Lung (tissue), 12 donors: ENCODE data around the gene PTPRN2. TPM values are rescaled to one million over a fixed set of nuclear protein-coding genes. Genes with fewer than 3 reads are reported as not detected.

Experiments
- ATAC-seq: fragments of 200-7000 bp; cut with Tn5 transposase; one replicate; pipeline ENCODE4 v1.9.1; 2020; ENCODE audit warnings: moderate number of reproducible peaks; ENCODE audit not compliant: insufficient read depth, low FRiP score
- DNase-seq, 3 donors: peaks; one replicate each; pipeline ENCODE4 v3.0.0-alpha.2; 2013 to 2017
- H3K27ac ChIP-seq, 2 donors: one replicate each; pipeline ENCODE4 v1.5.1; 2013; ENCODE audit warnings: mild to moderate bottlenecking in 2 of 2, moderate library complexity in 2 of 2, control low read depth in 1 of 2, inconsistent platforms in 1 of 2, low read depth in 1 of 2, low read length in 1 of 2
- H3K27me3 ChIP-seq, 3 donors: one replicate each; pipeline ENCODE4 v1.5.1; 2013; ENCODE audit warnings: low read length in 2 of 3; ENCODE audit not compliant: control insufficient read depth in 3 of 3, insufficient read depth in 3 of 3
- H3K36me3 ChIP-seq, 4 donors: one replicate each; pipeline ENCODE4 v1.5.1; 2013; ENCODE audit warnings: low read length in 4 of 4, mild to moderate bottlenecking in 1 of 4, moderate library complexity in 1 of 4; ENCODE audit not compliant: control insufficient read depth in 4 of 4, insufficient read depth in 4 of 4
- H3K4me1 ChIP-seq, 5 donors: one replicate each; pipeline ENCODE4 v1.5.1; 2013; ENCODE audit warnings: low read length in 5 of 5, mild to moderate bottlenecking in 2 of 5, moderate library complexity in 1 of 5; ENCODE audit not compliant: control insufficient read depth in 5 of 5, insufficient read depth in 5 of 5
- H3K4me3 ChIP-seq: one replicate; pipeline ENCODE4 v1.5.1; 2013; ENCODE audit warnings: mild to moderate bottlenecking, control low read depth, moderate library complexity
- H3K9ac ChIP-seq, 2 donors: one replicate each; pipeline ENCODE4 v1.5.1; 2013; ENCODE audit warnings: low read length in 2 of 2, control low read depth in 1 of 2; ENCODE audit not compliant: insufficient read depth in 1 of 2
- H3K9me3 ChIP-seq, 4 donors: one replicate each; pipeline ENCODE4 v1.5.1; 2013; ENCODE audit warnings: low read length in 3 of 4, mild to moderate bottlenecking in 1 of 4, moderate library complexity in 1 of 4; ENCODE audit not compliant: control insufficient read depth in 4 of 4, insufficient read depth in 3 of 4
- WGBS, 2 donors: extraction: QIAGEN DNeasy Blood & Tissue Kit; methylation state at CpG; one replicate each; pipeline ENCODE4 v1.1.7; 2013; 5-methylcytosine and 5-hydroxymethylcytosine counted together
- polyA plus RNA-seq, 2 donors: library from polyadenylated mRNA; stranded (reverse); fragments of 200-250 nt; gene quantifications; one replicate each; pipeline ENCODE4 v1.2.1, GENCODE V29; 2013
- total RNA-seq, 2 donors: library from RNA; depleted of rRNA in 1 of 2; stranded (reverse); fragments of >200 nt in 1 of 2; gene quantifications; one replicate each; pipeline ENCODE4 v1.2.1, GENCODE V29; 2014 to 2021
- TF ChIP-seq, protein P1 (sequence below): IDR thresholded peaks from 2 replicates; pipeline ENCODE4 v1.5.1; 2012; ENCODE audit warnings: mild to moderate bottlenecking; ENCODE audit errors: control extremely low read depth, extremely low read depth
- donor health status: control.
- donor health status: control.
- donor health status: Bipolar disorder and iron deficiency.
- donor health status: healthy.
- donor health status: DM: yes; HTN: yes; CAD: no.

Gene PTPRN2
- total and polyA plus RNA-seq, 4 donors, result 2.1 to 7.4 (median 4.4) TPM

DNA sequence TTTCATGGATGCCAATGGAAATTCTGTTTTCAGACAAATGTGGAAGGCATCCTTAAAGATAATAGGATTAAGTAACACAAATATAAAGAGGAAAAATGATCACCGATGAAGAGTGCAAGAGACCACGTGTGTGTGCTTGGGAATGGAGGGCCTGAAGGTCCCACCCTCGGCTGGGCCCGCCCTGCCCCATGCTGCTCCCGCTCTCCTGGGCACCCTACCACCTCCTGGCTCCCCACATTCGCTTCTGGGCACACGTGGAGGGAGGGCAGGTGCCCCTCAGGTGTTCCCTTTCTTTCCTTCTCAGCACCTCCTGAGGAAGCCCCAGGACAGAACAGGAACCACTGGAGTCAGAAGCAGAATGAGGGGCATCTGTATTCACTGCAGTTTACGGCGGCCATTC, 883.3 kb downstream of the PTPRN2 start:
- peaks cover 4 to 52% (median 34%) of the 10 kb centered on the region in 3 donors for H3K27me3 ChIP-seq
- TF ChIP-seq, protein P1, sequence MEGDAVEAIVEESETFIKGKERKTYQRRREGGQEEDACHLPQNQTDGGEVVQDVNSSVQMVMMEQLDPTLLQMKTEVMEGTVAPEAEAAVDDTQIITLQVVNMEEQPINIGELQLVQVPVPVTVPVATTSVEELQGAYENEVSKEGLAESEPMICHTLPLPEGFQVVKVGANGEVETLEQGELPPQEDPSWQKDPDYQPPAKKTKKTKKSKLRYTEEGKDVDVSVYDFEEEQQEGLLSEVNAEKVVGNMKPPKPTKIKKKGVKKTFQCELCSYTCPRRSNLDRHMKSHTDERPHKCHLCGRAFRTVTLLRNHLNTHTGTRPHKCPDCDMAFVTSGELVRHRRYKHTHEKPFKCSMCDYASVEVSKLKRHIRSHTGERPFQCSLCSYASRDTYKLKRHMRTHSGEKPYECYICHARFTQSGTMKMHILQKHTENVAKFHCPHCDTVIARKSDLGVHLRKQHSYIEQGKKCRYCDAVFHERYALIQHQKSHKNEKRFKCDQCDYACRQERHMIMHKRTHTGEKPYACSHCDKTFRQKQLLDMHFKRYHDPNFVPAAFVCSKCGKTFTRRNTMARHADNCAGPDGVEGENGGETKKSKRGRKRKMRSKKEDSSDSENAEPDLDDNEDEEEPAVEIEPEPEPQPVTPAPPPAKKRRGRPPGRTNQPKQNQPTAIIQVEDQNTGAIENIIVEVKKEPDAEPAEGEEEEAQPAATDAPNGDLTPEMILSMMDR, result no peak
- H3K9ac ChIP-seq, result no peak overlapping the region
- 75 to 78% methylated on average over 9 of the region's 9 CpGs for WGBS, 2 donors
- no peak overlapping the region for H3K4me3 ChIP-seq
- H3K27ac ChIP-seq, result no peak overlapping the region
- peaks cover 0 to 5% (median 0%) of the 10 kb centered on the region in 4 donors for H3K9me3 ChIP-seq
- H3K4me1 ChIP-seq, result no peaks in the 10 kb centered on the region
- ATAC-seq, result no peak
- no peaks in the 10 kb centered on the region for H3K36me3 ChIP-seq
- no peak for DNase-seq

DNA sequence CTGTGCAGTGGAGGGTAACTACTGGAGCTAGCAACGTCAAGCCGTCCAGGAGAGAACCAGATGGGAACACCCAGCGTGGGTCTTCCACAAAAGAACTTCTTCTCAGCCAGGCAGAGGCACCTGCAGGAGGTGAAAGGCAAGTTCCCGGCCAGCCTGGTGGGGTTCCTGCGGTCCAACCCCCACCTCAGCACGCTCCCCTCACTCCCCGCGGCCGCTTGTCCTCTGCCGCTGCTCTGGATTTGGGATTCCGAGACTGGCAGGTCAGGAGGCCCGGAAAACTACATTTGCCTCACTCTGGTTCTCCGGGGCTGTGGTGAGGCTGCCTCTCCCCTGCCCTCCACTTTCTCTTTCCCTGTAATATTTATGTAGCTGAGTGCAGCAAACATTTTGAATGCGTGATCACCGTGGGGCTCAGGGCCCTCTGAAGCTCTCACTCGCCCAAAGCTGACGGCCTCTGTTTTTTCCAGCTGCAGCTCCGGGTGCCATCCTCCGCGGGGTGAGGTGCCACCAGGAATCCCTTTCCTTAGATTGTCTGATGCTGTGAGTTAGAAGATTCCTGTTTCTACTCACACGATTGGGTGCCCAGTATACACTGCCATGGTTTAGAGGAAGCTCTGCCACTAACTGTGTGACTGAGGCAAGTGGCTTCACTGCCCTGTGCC, 884.0 kb downstream of the PTPRN2 start:
- Histone ChIP-seq H3K9ac (no peak overlapping the region), H3K27me3 (peaks cover 4 to 57% (median 38%) of the 10 kb centered on the region in 3 donors), H3K27ac (no peak overlapping the region), H3K4me3 (no peak overlapping the region), H3K4me1 (no peaks in the 10 kb centered on the region), H3K36me3 (no peaks in the 10 kb centered on the region), H3K9me3 (peaks cover 0 to 5% (median 0%) of the 10 kb centered on the region in 4 donors)
- DNase-seq (no peak), ATAC-seq (no peak)
- TF ChIP-seq, protein P1, result no peak
- WGBS, 2 donors, result 76 to 80% methylated on average over 20 to 21 of the region's 21 CpGs

DNA sequence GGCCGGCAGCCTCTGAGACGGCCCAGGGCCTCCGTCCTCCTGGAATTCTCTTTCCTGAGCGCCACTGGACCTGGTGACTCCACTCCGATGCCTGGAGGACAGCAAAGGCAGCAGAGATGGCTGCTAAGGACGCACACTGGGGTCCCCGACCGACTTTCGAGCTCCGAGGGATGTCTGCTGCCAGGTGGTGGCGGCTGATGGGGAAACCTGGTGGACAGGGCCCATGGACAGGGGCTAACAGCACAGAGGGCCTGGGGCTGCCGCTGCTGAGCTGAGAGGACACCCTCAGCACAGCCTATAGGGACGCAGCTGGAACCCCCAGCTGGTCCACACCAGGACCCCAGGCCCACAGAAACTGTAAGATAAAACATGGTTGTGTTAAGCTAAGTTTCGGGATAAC, 884.5 kb downstream of the PTPRN2 start:
- DNase-seq, result no peak
- TF ChIP-seq, protein P1, result no peak
- H3K9ac ChIP-seq, result no peak overlapping the region
- H3K4me1 ChIP-seq, result no peaks in the 10 kb centered on the region
- peaks cover 0 to 5% (median 0%) of the 10 kb centered on the region in 4 donors for H3K9me3 ChIP-seq
- no peak for ATAC-seq
- no peak overlapping the region for H3K4me3 ChIP-seq
- 78 to 82% methylated on average over 14 of the region's 14 CpGs for WGBS, 2 donors
- no peak overlapping the region for H3K27ac ChIP-seq
- H3K36me3 ChIP-seq, result no peaks in the 10 kb centered on the region
- peaks cover 4 to 56% (median 41%) of the 10 kb centered on the region in 3 donors for H3K27me3 ChIP-seq
